Hematopoietic multipotent progenitor cell treated with erythropoietin and hydrocortisone succinate and interleukin-3 and kit ligand, for 6 days (in vitro differentiated cells): ENCODE results near the gene SPI1.

Experiments
- DNase-seq: peaks from one replicate; pipeline ENCODE4 v3.0.0-alpha.2; 2015

The SPI1 gene

GRCh38 chr11:47356129-47356997 lies 22.0 kb downstream of the SPI1 start:
- no peak for DNase-seq

DNA sequence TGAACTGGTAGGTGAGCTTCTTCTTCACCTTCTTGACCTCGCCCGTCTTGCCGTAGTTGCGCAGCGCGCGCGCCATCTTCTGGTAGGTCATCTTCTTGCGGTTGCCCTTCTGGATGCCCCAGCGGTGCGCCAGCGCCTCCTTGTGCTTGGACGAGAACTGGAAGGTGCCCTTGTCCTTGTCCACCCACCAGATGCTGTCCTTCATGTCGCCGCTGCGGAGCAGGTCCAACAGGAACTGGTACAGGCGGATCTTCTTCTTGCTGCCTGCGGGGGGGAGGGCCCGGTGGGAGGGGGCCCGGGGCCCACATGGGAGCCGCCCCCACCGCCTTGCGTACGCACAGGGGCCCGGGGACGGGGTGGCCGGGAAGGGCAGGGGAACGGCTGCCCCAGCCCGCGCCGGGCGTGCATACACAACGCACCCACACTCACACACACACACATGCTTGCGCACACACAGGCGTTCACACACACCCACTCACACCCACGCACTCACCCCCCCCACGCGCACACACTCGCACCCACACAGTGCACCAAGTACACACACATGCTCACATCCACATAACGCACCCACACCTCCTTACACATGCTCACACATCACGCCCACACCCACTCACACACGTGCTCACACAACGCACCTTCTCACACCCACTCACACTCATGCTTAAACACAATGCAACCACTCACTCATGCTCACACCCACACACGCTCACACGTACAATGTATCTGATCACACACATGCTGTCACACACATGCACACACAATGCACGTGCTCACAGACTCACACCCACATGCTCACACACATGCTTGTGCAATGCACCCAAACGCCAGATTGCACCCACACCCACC lies 22.8 kb downstream of the SPI1 start:
- DNase-seq = peak; percentile 75

GRCh38 chr11:47354913-47355282 lies 23.4 kb downstream of the SPI1 start:
- DNase-seq = no peak

DNA sequence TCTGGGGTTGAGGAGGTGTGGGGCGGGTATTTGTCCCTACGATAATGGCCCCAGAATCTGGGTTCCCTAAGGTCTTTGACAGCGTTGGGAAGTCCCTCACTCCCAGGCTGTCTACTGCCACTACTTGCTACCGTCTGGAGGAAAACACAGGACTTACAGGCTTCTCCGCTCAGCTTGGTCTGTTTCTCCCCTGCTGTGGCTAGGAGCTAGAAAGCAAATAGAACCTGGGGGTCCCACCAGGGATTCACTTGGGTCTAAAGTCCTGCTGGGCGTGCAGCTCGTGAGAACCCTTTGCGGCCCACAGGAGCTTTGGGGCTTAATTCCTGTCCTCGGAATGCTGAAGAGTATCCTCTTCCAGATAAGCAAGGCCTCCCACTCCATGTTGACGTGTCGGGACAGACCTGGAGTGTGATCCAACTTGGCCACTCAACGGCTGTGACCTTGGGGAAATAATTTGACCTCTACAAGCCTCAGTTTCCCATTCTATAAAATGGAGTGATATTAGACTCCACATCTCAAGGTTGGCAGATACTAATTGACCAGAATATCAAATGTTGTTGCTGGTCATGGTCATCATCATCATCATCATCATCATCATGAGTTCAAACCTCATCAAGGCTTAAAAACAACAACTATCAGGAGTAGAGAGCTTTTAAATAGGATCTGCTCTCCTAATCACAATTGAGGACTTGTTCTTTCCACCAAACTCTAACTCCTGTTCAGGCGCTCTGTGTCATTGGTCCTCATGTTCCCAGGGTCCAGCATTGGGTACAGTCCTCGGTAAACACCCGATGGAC lies 24.2 kb downstream of the SPI1 start:
- DNase-seq = no peak

DNA sequence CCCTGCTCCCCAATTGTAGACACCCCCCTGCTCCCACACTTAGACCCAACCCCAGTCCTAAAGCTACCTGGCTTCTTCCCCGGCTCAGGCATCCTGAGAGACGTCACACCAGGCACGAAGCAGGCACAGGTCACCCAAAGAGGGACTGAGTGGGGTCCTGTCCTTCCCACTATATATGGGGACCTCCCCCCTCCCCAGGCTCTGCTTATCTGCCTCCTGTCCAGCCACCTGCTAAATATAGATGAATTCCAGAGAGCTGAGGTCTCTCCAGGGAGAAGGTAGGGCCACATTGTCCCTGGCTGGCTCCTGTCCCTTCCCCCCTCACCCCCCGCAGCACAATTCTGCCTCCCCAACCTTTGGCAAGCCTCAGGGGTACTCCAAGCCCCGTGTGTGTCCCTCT lies 25.8 kb downstream of the SPI1 start, which contains the start of gene MYBPC3:
Gene MYBPC3, minus strand, starts transcription at position 147 of the 400 bp plus-strand sequence. Its CDS starts 55 bp downstream, at position 92.
- DNase-seq = no peak

GRCh38 chr11:47351156-47352126 lies 26.9 kb downstream of the SPI1 start:
- DNase-seq = peak; percentile 33

GRCh38 chr11:47350315-47350714 lies 28.0 kb downstream of the SPI1 start:
- DNase-seq = no peak

GRCh38 chr11:47349521-47350095 lies 28.7 kb downstream of the SPI1 start:
- DNase-seq = no peak

GRCh38 chr11:47348859-47349258 lies 29.5 kb downstream of the SPI1 start:
- peak; percentile 83 for DNase-seq

DNA sequence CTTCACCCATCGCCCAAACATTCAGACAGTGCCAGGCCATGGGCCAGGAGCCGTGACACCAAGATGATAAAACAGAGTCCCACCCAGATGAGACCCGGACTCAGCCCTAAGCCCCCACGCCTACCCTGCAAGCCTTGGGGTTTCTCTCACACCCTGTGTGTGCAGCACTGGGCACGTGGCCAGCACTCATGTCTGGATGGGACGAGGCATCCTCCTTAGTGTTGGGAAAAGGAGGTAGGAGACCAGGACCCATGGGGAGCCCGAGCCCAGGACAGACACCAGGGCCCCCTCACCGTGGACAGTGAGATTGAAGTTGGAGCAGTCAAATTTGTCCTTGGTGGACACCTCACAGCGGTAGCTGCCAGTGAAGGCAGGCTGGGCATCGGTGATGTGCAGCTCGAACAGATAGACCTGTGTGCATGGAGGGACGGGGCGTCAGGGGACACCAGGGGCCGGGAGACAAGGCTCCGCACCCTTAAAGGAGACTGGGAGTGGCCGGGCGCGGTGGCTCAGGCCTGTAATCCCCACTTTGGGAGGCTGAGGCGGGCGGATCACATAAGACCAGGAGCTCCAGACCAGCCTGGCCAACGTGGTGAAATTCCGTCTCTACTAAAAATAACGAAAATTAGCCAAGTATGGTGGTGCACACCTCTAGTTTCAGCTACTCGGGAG lies 30.1 kb downstream of the SPI1 start:
- no peak for DNase-seq

DNA sequence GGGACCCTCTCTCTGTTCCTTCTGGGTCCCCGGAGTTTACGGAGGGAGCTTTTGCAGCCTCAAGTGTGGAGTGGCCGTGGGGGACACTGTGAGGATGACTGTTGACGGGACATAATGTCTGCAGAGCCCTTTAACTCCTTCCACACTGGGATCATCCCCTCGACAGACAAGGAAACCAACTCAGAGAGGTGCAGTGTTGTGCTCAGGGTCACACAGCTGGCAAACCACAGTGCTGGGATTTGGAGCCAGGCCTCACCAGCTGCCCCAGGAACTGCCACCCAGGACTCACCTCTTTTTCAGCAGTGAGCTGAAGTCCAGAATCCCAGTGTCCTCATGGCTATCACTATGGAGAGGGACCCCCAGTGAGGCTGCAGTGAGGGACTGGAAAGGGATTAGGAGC lies 31.2 kb downstream of the SPI1 start:
- DNase-seq = no peak

DNA sequence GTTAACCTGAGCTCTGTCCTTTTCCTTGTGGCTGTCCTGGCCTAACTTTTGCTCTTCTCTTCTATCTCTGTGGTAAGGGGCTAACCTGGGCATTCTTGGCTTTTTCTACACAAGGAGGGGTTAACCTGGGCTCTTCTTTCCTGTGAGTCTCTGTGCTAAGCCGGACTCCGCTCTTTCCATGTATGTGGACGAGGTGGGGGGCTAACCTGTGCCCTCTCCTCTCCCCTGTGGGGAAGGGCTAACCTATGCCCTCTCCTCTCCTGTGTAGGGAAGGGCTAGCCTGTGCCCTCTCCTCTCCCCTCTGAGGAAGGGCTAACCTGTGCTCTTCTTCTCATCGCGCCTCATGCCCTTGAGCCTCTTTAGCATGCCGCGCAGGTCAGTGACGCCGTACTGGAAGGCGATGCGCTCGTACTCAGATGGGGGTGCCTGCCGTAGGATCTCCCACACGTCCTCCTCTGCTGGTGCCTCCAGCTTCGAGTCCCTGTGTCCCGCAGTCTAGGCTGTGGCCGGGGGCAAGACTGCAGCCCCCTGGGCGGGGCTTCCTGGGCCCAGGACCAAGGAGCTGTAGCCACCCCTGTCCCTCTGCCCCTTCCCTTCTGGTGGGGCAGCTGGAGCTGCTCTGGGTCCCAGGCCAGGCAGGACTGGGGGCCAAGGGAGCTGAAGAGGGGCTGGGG lies 32.3 kb downstream of the SPI1 start:
- DNase-seq = no peak

DNA sequence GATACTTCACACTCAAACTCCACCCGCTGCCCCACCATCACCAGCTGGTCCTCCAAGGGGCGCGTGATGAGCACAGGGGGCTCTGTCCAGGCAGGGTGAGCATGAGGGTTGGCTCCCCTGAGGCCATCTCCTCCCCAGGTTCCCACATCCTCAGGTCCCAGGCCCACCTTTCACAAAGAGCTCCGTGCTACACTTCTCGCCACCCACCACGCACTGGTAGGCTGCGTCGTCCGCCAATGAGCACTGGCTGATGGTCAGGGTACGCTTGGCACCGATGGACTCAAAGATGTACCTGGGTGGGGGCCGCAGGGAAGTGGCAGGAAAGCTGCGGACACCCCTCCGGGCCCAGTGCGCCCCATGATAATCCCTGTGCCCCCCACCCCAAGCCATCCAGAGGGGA lies 35.5 kb downstream of the SPI1 start:
- no peak for DNase-seq

GRCh38 chr11:47342036-47342803 lies 36.1 kb downstream of the SPI1 start:
- no peak for DNase-seq

DNA sequence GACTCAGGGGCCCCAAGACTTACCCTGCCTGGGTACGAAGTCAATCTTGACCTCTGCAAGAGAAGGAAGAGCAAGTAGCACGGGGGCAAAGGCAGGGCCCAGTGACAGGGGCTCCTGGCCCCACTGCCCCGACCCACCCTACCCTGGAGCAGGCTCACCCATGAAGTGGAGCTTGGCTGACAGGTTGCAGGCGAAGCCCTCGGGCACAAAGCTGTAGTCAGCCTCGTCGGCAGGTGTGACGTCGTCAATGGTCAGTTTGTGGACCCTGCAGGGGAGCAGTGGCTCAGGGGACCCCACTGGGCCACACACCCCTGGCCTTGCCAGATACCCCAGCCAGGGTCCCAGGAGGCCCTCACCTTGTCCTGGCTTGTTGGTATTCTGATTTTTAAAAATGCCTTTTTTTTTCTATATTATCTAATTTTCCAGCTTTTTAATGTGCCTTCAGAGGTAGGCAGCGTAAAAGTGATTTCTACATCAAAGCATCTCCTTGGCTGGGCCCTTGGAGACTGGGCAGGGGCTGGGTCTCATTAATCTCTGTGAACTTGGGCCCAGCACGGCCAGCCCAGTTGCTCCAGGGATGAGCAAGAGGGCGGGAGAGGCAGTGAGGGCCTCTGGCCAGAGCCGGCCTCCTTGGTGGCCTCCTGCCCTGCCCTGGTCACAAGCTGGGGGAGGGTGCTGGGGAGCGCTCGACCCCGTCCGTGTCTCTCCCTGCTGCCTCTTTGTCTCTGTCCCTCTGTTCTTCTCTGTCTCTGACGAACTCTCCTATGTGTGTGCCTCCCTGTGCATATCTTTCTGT lies 37.2 kb downstream of the SPI1 start:
- DNase-seq = no peak

DNA sequence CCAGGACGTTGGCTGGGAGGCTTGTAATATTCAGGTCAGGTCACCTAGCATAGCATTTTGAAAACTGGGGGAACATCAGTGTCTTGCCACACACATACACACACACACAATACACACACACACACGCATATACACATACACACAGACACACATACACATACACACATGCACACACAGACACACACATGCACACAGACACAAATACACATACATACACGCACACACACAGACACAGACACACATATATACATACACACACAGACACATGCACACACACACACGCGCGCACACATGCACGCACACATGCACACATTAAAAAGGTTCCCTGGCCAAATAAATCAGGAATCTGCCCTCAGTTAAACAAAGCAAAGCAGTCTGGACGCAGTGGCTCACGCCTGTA lies 38.3 kb downstream of the SPI1 start:
- no peak for DNase-seq

GRCh38 chr11:47338396-47339241 lies 39.7 kb downstream of the SPI1 start:
- DNase-seq = no peak
